CD4-positive, alpha-beta T cell treated with Interleukin-6 at 100 ng/mL for 8 hours (primary cell): ENCODE results near the gene ZNF688.
"Not testable (repeated sequence)": the region's sequence is repeated elsewhere in the genome, so short reads cannot be mapped to it uniquely, and the experiment has no call there.

ENCODE experiments used
- DNase-seq: peaks from one replicate; pipeline ENCODE4 v3.0.0-alpha.2; 2020; ENCODE audit warnings: mixed read lengths, low spot score

Gene ZNF688

DNA sequence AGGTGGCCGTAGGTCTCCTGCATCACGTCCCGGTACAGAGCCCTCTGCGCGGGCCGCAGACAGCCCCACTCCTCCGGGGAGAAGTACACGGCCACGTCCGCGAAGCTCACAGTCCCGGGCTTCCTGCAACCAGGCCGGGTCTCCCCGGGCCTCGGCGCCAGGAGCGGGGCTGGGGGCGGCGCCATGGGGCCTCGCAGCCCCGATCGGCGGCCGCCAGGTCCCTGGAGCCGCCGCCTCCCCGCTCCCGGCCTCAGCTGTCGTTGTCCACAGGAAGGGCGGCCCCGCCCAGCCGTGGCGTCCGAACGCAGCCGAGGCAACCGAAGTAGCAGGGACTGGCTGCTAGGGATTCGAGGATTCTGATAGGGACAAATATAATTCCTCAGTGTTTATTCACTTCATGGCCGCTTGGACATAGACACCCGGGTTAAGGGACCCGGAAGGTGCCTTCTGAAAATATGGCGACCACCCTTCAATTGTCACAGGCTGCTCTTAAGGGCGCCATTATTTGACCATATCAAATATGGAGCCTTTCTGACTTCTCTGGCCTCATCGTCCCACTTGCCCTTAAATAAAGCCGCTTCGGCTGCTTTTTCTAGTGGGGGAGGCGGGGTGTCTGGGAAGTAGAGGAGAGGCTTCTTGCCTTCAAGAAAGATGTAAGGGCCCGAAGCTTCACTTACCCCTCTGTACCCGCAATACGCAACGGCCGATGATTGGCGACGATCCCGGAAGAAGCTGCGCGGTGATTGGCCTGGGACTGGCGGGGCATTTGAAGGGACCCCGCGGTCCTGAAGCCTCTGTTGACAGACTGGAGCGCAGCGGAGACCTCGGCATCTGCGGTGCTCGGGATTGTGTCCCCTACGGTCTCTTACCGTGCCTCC lies at the start of gene ZNF688:
Gene ZNF688 (minus strand): TSS at position 270 of the 878 bp plus-strand sequence. CDS start 85 bp downstream, at position 185.
- DNase-seq: peak; percentile 98

DNA sequence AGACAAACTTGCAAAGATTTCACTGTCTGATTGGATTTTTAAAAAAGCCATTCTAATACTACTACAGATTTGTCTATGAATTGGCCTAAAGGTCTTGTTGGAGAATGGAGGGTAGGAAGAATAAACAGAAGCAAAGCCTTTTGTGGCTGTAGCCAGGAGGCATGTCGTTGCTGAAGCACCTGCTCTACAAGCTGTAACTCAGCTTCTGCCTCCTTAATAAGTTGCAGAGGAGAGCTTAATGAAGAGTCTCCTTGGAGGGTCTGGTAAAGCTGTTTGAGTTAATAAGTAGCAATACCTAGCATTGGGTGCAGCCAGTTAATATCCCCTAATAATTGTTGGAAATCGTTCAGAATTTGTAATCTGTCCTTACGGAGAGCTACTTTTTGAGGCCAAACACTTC lies 48.7 kb upstream of the ZNF688 start:
- no peak for DNase-seq

DNA sequence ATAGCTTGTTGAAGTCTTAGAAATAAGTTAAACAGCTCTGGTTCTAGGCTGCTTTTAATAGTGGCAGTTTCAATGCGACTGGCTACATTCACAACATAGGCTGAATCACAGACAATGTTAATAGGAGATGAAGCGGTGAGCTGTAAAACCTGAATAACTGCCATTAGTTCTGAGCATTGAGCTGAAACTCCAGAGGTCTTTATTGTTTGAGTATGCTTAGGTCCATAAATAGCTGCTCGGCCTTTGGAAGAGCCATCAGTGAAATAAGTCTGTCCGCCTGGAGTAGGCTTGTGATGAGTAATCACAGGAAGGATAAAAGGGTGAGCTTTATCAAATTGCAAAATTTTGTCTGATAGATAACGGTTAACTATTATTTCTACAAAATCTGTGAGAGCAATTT lies 48.1 kb upstream of the ZNF688 start:
- DNase-seq: no peak

DNA sequence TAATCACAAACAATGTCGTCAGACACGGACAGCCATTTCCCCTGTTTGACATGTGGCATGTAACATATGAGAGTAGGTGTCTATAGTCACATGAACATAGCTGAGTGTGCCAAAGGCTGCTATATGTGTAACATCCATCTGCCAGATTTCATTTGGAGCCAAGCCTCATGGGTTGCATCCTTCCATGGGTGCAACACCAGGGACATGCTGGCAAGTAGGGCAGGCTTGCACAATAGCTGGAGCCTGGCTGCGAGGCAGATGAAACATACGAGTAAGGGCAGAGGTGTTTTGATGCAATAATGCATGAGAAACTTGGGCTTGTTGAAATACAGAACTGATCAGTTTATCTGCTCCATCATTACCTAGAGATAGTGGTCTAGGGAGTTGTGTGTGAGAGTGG lies 47.7 kb upstream of the ZNF688 start:
- no peak for DNase-seq

DNA sequence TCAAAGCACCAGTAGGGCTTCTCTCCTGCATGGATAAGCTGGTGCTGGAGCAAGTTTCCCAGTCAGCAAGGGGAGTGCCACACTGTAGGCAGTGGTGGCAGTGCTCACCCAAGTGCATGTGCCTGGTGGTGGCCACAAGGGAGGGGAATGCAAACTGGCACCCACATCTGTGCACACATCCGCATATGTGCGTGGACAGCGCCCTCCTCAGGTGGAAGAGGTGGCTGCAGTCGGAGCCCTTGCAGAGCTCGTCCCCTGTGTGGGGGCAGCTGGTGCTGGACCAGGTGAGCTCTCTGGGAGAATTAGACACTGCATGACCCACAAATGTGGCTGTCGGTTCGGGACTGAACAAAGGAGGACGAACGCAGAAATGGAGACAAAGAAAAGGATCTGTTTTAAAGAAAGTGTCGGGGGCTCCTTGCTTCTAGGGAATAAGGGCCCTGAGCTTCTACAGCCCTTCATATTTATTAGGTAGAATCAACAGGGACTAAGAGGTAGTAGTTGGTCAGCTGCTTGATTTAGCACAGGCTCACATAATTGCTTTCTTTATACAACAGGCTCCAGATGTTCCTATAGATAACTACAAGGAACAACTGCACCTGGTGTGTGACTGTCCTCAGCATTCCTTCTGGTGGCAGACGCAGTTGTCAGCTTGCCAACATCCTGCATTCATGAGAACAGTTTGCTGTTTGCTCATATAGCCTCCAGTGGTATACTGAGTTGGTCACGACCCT lies 44.0 kb upstream of the ZNF688 start:
- peak; percentile 40 for DNase-seq

DNA sequence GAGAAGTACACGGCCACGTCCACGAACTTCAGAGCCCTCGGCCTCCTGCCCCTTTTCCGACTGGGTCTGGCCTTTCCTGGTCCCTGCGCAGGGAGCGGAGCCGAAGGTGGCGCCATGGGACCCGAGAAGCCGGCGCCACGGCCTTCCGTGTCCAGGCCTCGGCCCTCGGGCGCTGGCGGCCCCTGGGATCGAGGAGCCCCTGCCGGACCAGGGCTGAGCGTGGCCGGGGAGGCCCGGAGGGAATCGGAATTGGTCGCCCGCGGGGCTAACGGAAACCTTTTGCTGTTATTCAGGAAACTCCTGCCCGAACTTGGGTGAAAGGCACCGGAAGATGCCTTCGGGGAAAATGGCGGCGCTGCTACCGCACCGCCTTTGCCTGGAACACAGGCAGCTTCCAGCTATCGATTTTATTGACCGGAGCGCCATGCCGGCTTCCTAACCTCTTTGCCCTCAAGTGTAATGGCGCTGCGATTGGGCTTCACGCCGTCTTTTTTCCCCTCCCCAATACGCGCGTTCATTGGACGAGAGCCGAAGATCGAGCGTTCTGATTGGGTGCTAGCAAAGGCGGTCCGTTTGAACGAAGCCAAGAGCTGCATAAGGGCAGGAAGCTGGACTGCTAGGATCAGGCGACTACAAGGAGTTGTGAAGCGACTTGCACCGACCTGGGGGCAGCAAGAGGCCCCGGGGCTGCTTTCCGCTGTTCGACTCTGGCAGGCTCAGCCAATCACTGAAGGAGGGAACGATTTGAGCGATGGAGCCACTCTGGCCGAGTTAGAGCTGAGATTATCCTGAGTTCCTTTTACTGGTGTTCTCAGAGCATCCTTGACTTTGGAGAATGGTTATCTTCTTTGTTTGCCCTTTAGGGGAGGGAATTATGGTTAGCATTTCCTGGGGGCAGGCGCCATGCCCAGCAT lies 38.7 kb upstream of the ZNF688 start, which contains the start of gene ZNF689:
Gene ZNF689 (minus strand): TSS at position 464 of the 914 bp plus-strand sequence. CDS start 348 bp downstream, at position 116.
- DNase-seq: peak; percentile 92

DNA sequence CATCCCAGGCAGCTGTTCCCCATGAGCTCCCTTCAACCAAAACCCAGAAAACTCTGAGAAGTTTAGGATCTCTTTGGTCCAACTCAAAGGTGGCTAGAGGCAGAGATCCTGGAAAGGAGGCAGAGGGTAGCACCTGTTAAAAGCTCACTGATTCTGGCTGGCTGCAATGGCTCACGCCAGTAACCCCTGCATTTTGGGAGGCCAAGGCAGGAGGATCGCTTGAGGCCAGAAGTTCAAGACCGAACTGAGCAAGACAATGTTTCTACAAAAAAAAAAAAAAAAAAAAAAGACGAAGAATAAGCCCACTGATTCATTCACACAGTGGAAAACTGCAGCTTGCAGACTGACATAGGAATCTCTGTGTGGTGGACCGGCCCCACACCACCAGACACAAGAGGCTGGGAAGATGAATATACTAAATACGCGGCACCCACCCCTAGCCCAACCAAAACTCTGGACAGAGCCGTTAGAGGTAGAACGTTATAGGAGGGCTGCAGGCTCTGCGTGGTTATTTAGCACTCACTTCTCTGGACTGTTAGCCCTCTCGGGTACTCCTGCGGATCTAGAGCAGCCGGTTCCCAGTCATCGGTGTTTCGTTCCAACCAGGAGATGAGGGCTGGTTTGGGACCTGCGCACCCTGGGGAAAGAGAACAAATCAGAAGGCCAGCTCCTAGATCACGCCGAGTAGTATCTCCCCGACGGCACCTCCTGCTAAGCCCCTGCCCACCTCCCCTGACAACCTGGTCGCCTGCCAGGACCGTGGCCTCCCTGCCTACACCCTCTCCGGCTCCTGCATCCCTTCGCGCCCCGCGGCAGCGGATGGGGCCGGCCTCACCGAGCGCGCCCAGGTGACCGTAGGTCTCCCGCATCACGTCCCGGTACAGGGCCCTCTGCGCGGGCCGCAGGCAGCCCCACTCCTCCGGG lies 37.8 kb upstream of the ZNF688 start:
- no peak for DNase-seq

DNA sequence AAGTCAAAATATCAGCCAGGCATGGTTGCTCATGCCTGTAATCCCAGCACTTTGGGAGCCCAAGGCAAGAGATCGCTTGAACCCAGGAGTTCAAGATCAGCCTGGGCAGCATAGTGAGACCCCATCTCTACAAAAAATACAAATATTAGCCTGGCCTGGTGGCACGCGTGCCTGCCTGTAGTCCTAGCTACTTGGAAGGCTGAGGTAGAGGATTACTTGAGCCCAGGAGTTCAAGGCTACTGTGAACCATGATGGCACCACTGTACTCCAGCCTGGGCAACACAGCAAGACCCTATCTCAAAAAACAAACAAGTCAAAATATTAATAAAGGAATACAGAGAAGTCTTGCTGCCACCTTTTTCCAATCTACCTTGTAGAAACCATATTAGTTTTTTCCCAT lies 34.5 kb upstream of the ZNF688 start:
- no peak for DNase-seq

DNA sequence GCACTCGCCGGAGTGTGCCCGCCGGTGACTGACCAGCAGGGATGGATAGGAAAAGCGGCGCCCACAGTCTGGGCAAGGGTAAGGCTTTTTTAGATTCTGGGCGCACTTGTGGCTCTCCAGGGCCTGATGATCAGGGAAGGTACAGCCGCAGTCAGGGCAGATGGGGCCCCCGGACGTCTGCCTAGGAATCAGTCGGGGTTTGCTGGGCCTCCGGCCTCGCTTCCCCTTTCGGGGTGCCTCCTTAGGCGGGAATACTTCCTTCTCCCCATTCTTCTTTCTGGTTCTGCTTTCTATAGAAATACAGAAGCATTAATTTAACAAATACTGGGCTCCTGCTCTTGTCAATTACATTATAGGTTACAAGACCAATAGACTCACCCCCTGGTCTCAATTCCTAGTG lies 33.6 kb upstream of the ZNF688 start:
- no peak for DNase-seq

DNA sequence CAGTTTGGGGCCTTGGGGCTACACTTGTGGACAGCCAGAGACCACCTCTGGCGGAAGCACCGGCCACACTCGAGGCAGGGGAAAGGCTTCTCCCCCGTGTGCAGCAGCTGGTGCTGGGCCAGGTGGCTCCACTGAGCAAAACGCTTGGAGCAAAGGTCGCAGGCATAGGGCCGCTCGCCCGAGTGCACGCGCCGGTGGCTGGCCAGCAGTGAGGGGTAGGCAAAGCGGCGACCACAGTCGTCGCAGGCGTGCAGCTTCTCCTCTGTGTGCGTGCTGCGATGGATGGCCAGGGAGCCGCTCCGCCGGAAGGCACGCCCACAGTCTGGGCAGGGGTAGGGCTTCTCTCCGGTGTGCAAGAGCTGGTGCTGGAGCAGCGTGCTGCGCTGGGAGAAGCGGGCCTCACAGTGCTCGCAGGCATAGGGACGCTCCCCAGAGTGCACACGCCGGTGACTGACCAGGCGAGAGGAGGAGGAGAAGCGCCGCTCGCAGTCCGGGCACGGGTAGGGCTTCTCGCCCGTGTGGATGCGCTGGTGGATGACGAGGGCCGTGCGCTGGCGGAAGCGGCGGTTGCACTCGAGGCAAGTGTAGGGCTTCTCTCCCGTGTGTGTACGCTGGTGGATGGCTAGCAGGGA lies 32.9 kb upstream of the ZNF688 start:
- DNase-seq: no peak

DNA sequence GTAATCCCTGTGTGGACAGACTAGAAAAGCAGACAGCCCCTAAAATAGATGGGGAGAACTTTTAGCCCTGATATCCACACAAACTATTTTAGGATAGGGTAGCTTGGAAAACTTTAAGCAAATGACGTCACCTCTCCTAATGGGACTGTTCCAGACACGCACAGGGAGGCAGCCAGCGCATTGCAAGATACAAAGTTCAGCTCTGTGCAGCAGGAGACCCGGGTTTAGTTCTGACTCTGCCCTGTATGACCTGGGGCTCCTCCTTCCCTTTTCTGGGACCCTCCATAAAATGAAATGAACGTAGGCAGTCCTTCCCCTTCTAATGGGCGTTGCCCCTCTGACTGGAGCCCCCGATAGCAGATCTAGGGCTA lies 32.4 kb upstream of the ZNF688 start:
- DNase-seq: no peak

DNA sequence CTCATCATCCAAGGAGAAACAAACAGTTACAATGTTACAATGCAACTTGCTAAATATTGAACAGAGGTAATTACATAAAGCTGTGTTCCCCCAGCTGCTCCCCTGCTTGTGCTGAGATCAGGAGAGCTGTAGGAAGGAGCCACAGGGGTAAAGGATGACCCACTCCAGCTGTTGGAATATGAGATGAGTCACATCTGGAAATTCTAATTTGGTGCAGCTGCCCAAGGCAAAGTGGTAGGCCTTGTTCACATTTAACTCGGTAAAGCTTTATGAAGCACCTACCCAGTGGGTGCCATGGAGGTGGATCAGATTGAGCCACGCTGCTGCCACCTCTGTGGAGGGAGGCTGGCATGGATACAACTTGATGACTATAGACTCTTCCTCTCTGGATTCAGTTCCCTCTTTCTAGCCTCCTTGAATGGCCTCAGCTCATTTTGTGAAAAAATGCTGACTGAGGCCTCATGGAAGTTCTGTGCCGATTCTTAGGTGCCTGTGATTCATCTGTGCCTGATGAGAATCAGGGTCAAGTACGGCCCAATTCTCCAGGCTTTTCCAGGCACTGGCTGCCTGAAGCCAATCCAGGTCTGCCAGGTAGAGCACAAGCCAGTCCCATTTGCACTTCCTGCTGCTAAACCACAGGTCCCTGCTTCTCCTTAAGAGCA lies 31.2 kb upstream of the ZNF688 start:
- DNase-seq: no peak

DNA sequence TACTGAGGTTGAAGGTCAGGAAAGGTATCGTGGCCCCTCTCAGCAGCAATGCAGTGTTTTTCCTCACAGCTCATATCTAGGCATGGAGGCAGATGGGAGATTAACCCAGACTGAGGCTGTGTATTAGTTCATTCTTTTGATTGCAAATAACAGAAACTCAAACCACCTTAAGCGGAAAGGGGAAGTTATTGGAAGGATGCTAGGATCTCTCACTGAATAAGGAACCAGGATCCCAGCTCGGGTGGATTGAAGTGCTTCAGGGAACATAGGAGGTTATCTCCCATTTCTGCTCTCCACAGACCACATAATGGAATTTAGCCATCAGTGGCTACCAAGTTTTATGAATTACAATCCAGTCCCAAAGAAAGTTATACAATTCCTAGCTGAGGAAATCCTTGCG lies 30.5 kb upstream of the ZNF688 start:
- no peak for DNase-seq

DNA sequence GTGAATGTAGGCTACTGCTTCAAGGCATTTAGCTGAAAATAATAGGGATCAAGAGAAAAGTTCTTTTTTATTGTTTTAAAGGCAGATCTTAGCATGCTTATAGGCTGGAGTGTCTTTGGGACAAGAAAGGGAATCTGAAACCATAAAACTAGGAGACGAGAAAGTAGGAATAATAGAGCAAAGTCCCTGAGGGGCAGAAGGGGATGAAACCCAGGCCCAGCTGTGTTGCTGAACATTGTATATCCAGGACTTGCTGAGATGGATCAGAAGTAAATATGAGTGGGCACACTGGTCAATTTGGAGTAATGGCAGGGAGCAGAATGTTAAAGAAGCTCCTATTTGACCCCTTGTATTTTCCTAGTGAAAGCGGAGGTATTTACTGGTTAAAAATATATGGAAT lies 29.4 kb upstream of the ZNF688 start:
- no peak for DNase-seq

DNA sequence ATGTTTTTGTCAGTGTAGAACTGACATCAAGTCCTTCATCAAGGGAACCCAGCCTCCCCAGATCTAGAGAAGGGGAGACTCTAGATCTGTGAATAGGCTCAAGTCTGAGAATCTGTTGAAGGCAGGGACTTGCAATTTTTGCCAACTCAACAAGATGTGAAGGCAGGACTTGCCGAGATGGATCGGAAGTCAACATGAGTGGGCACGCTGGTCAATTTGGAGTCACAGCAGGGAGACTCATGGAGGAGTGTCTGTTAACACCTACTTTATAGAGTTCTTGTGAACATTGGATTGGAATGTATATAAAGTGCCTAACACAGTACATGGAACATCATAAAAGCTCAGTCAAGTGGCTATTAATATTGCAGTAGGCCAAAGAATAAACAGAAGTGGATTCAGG lies 28.7 kb upstream of the ZNF688 start:
- DNase-seq: no peak

DNA sequence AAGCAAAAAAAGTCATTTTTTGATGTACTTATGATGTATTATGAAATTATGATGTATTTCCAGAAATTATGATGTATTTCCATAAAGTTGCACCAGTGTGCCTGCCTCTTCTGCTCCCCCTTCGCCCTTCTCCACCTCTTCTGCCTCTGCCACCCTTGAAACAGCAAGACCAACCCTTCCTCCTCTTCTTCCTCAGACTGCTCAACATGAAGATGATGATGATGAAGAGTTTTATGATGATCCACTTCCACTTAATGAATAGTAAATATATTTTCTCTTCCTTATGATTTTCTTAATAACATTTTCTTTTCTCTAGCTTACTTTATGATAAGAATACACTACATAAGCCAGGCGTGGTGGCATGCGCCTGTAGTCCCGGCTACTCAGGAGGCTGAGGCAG lies 21.4 kb upstream of the ZNF688 start:
- no peak for DNase-seq

DNA sequence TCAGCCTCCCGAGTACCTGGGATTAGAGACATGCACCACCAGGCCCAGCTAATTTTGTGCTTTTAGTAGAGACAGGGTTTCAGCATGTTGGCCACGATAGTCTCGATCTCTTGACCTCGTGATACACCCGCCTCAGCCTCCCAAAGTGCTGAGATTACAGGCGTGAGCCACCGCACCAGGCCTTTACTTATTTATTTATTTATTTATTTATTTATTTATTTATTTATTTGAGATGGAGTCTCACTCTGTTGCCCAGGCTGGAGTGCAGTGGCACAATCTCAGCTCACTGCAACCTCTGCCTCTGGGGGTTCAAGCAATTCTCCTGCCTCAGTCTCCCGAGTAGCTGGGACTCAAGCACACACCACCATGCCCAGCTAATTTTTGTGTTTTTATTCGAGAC lies 19.4 kb upstream of the ZNF688 start:
- not testable (repeated sequence) for DNase-seq

DNA sequence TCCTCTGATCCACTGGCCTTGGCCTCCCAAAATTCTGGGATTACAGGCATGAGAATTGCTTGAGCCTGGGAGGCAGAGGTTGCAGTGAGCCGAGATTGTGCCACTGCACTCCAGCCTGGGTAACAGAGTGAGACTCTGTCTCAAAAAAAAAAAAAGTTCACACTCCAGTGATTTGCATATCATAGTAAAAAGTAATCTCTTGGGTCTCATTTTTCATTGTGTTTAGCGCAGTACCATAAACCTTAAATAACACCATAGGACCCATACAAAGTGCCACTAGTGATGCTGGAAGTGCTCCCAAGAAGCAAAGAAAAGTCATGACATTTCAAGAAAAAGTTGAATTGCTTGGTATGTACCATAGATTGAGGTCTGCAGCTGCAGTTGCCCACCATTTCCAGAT lies 18.1 kb upstream of the ZNF688 start:
- not testable (repeated sequence) for DNase-seq

DNA sequence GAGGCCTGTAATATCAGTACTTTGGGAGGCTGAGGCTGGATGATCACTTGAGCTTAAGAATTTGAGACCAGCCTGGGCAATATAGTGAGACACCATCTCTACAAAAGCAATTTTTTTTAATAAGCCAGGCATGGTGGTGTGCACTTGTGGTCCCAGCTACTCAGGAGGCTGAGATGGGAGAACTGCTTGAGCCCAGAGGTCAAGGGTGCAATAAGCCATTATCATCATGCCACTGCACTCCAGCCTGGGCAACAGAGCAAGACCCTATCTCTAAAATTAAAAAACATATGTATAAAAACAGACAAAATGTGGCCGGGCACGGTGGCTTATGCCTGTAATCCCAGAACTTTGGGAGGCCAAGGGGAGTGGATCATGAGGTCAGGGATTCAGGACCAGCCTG lies 17.1 kb upstream of the ZNF688 start:
- DNase-seq: no peak
